Measurements from ENCODE around the gene WDR27. TPM values are rescaled to one million over a fixed set of nuclear protein-coding genes. Genes with fewer than 3 reads are reported as not detected.

Gene WDR27
- total and polyA plus RNA-seq, 7 donors: 1.2 to 46.0 (median 20.0) TPM

DNA sequence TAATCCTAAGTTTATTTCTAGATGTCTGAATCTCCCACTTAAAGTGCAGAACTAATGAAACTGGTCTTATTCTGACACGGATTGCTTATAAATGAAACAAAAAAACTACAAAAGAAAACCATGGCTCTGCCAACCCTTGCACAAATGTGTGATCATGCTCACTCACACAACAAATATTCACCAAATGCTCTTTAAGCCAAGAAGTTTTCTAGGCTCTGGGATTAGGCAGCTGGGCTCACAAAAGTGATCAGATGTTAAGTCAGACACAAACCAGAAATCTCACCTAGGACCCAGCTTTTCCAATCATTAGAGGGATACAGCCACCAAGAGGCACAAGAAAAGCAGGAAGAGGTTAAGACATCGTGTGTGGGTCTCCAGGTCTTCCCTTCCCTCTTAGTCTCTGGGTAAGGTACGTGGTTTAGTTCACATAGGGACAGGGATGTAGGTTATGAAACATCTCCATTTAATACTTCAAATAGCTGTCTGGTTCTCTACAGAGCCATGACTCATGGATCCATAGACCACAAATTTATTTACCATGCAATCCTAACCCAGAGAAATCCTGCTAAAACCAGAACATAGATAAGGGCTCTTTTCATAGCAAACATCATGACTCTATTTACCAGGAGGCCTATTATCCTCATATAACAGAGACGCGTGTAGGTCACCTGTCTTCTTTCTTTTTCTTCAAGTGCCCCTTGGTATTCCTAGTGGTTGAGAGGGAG is 165.2 kb downstream of the WDR27 start:
- Histone ChIP-seq H3K4me1 (peaks cover 0 to 15% (median 6%) of the 10 kb centered on the region in 4 donors), H3K9me3 (peaks cover 0 to 6% (median 3%) of the 10 kb centered on the region in 4 donors), H3K27ac (no peak overlapping the region), H3K4me3 (no peak overlapping the region), H3K36me3 (no peaks in the 10 kb centered on the region), H3K27me3 (no peaks in the 10 kb centered on the region)
- intact Hi-C loops (cut with DNase I): no loop called here
- TF ChIP-seq EP300 (IDR thresholded peaks at IDR 0.05) (no peak), POLR2AphosphoS5 (IDR thresholded peaks at IDR 0.05) (no peak), CTCF (IDR thresholded peaks at IDR 0.05) (no peak), POLR2A (IDR thresholded peaks at IDR 0.05) (no peak)
- DNase-seq: no peak
- WGBS, 2 donors: 85 to 94% methylated on average over 5 of the region's 5 CpGs

- Histone ChIP-seq H3K4me3 (no peak overlapping the region), H3K27me3 (no peaks in the 10 kb centered on the region), H3K4me1 (peaks cover 0 to 39% (median 25%) of the 10 kb centered on the region in 4 donors), H3K27ac (no peak overlapping the region), H3K36me3 (no peaks in the 10 kb centered on the region), H3K9me3 (peaks cover 0 to 6% (median 3%) of the 10 kb centered on the region in 4 donors)
- intact Hi-C loops (cut with DNase I): no loop called here
- no peak for DNase-seq
- WGBS, 2 donors: 94 to 97% methylated on average over 3 of the region's 3 CpGs
- TF ChIP-seq EP300 (IDR thresholded peaks at IDR 0.05) (no peak), POLR2AphosphoS5 (IDR thresholded peaks at IDR 0.05) (no peak), POLR2A (IDR thresholded peaks at IDR 0.05) (no peak), CTCF (IDR thresholded peaks at IDR 0.05) (no peak)
Observed at GRCh38 chr6:169534039-169534421, 167.8 kb downstream of the WDR27 start.

DNA sequence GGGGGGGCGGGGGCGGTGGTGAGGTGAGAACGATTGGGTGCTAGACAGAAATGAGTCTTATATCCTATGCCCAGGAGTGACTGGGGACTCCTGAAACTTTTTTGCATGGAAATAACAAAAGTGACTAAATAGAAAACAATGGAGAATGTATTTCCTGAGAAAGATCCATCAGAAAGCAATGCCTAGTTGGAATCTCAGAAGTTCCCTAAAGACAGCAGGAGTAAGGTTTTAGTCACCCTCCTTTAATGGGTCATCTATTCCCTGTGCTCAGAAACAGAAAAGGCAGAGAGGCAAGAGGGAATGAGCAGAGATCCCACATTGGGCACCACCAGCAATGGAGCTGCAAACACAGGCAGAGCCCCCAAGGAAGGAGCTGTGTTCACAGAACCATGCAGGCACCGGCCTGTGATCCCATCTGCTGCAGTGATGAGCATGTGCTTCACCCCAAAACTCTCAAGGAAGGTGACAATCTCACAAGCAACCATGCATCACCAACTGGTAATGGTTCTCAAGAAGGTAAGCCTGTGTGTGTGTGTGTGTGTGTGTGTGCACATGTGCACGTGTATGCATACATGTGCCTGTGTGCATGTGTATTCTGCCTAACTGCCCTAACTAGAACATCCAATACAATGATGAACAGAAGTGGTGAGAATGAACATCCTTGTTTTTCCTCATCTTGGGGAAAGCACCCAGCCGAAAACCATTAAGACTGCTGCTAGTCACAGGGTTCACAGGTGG is 168.4 kb downstream of the WDR27 start:
- WGBS, 2 donors: 96% methylated on average over 6 of the region's 6 CpGs
- no peak overlapping the region for H3K27ac ChIP-seq
- H3K4me3 ChIP-seq: no peak overlapping the region
- H3K36me3 ChIP-seq: no peaks in the 10 kb centered on the region
- no peaks in the 10 kb centered on the region for H3K27me3 ChIP-seq
- TF ChIP-seq POLR2A (IDR thresholded peaks at IDR 0.05) (no peak), CTCF (IDR thresholded peaks at IDR 0.05) (no peak), POLR2AphosphoS5 (IDR thresholded peaks at IDR 0.05) (no peak), EP300 (IDR thresholded peaks at IDR 0.05) (no peak)
- DNase-seq: no peak
- H3K9me3 ChIP-seq: peaks cover 0 to 6% (median 3%) of the 10 kb centered on the region in 4 donors
- peaks cover 0 to 45% (median 30%) of the 10 kb centered on the region in 4 donors for H3K4me1 ChIP-seq
- intact Hi-C loops (cut with DNase I): no loop called here

GRCh38 chr6:169530752-169531123 is 171.1 kb downstream of the WDR27 start:
- peaks cover 0 to 3% (median 0%) of the 10 kb centered on the region in 4 donors for H3K9me3 ChIP-seq
- WGBS, 2 donors: 48 to 58% methylated on average over 1 of the region's 1 CpG
- intact Hi-C loops (cut with DNase I): no loop called here
- no peaks in the 10 kb centered on the region for H3K36me3 ChIP-seq
- H3K4me3 ChIP-seq: no peak overlapping the region
- peaks cover 0 to 45% (median 29%) of the 10 kb centered on the region in 4 donors for H3K4me1 ChIP-seq
- TF ChIP-seq EP300 (IDR thresholded peaks at IDR 0.05) (no peak), POLR2AphosphoS5 (IDR thresholded peaks at IDR 0.05) (no peak), CTCF (IDR thresholded peaks at IDR 0.05) (no peak), POLR2A (IDR thresholded peaks at IDR 0.05) (no peak)
- no peak for DNase-seq
- H3K27me3 ChIP-seq: no peaks in the 10 kb centered on the region
- H3K27ac ChIP-seq: peak overlapping the region; percentile 58 to 82 (median 78)

Measured in sigmoid colon (tissue), 7 donors.